Activated naive CD4-positive, alpha-beta T cell (primary cell): Measurements from ENCODE around the gene RACGAP1.

Experiments used
- DNase-seq, 4 experiments: peaks; one replicate each; lab custom pipeline; 2025; lab: John Stamatoyannopoulos, UW

RACGAP1 gene

DNA sequence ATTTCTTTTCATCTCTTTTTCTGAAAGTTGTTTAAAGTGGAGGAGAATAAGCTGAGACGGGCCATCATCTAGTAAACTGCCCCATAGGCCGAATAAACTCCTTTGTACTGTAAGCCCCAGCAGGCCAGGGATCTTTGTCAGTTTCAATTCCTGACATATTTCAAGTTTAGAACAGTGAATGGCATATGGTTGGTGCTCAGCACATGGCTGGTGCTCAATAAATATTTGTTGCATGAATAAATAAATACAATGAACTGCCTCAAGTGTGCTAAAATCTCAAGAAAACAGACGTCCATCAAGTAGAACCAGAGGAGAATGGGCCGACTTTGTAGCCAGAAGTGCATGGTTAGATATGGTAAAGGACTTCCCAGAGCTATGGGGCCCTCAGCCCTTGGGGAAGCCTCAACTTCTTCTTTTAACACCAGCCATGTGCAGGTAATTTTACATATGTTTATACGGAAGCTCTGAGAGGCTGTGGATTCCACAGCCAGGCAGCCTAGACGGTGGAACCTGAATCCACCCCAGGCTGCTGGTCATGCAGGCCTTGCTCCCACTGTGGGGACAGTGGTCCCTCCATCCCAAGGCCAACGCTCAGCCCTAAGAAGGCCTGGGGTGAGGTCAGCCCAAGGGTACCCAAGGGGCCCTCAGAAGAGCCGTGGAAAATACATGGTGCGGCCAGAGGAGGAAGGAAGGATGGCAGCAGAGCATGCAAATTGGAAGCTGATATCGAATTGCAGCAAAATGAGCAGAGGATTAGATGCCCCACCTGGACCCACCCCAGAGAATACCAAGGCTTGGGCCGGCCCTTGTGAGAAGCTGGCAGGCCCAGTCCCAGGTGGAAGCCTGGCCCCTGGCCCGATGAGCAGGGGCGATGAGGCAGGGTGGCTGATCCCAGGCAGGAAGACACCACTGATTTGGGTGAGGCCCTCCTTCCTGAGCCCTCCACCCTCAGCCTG is 83.5 kb downstream of the RACGAP1 start:
- DNase-seq = no peak

- DNase-seq = no peak
Observed at GRCh38 chr12:49939707-49940106, 85.6 kb downstream of the RACGAP1 start.

DNA sequence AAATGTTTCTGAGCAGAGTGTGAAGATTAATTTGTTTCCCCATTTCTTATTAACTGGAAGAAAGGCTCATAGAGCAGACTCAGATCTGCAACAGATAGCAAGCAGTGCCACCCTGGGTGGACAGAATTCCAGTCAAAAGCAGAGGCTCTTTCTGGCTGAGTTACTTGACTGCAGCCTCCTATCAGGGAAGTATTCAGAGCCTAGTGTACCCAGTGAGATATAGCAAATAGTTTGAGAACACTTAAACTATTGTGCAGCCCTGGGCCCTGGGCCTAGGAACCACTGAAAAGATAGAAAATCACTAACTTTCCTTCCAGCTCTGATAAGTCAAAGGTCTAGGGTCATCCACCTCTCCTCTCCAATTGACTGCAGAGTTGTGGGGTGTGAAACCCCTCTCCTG is 86.0 kb downstream of the RACGAP1 start:
- no peak for DNase-seq
